Endothelial cell (in vitro differentiated cells): ENCODE results near the gene TLX2. TPM values are rescaled to one million over a fixed set of nuclear protein-coding genes. Genes with fewer than 3 reads are reported as not detected.
A peak's percentile ranks its signal among the peaks of the same experiment; 100 is the strongest.

Source experiments
- DNase-seq: peaks from one replicate; pipeline ENCODE4 v3.0.0; 2021; ENCODE audit warnings: low spot score
- H3K27ac Mint-ChIP-seq: one replicate; pipeline ENCODE4 v1.8.0; 2021; ENCODE audit warnings: mixed read lengths, inconsistent platforms; ENCODE audit not compliant: unreplicated experiment
- H3K27me3 Mint-ChIP-seq: one replicate; pipeline ENCODE4 v1.8.0; 2021; ENCODE audit warnings: mild to moderate bottlenecking, moderate library complexity, mixed read lengths, inconsistent platforms; ENCODE audit not compliant: unreplicated experiment
- H3K36me3 Mint-ChIP-seq: one replicate; pipeline ENCODE4 v1.8.0; 2021; ENCODE audit warnings: mild to moderate bottlenecking, low read depth, mixed read lengths, inconsistent platforms; ENCODE audit not compliant: unreplicated experiment
- H3K4me1 Mint-ChIP-seq: one replicate; pipeline ENCODE4 v1.8.0; 2021; ENCODE audit warnings: mild to moderate bottlenecking, mixed read lengths, inconsistent platforms; ENCODE audit not compliant: unreplicated experiment
- H3K4me3 Mint-ChIP-seq: one replicate; pipeline ENCODE4 v1.8.0; 2021; ENCODE audit warnings: mild to moderate bottlenecking, mixed read lengths, inconsistent platforms; ENCODE audit not compliant: unreplicated experiment
- H3K9me3 Mint-ChIP-seq: one replicate; pipeline ENCODE4 v1.8.0; 2021; ENCODE audit warnings: mixed read lengths, inconsistent platforms; ENCODE audit not compliant: unreplicated experiment
- CTCF ChIP-seq: fragments of 200-600 bp; sonication (generic); IDR thresholded peaks from one replicate; pipeline ENCODE4 v1.5.0; 2021; ENCODE audit warnings: antibody characterized with exemption; ENCODE audit not compliant: unreplicated experiment
- total RNA-seq: library from RNA; stranded (reverse); fragmentation: NEBNext Ultra II Directional; extraction: Animal tissue kit (Norgen Biotek cat#: 25700); gene quantifications from one replicate; pipeline ENCODE4 v1.2.1, GENCODE V29; 2021; ENCODE audit not compliant: unreplicated experiment

Gene TLX2
- total RNA-seq, 1 donor from 2014 or later, result not detected

- Mint-ChIP-seq H3K4me3 (peak overlapping the region; percentile 77), H3K9me3 (no peaks in the 10 kb centered on the region), H3K36me3 (peaks cover 11% of the 10 kb centered on the region), H3K4me1 (peaks cover 13% of the 10 kb centered on the region), H3K27me3 (peaks cover 36% of the 10 kb centered on the region), H3K27ac (no peak overlapping the region)
- TF ChIP-seq CTCF, result no peak
- no peak for DNase-seq
Measured at GRCh38 chr2:74497777-74498499, 16.3 kb upstream of the TLX2 start.

- no peak for TF ChIP-seq CTCF
- H3K4me1 Mint-ChIP-seq, result peaks cover 13% of the 10 kb centered on the region
- H3K27me3 Mint-ChIP-seq, result peaks cover 35% of the 10 kb centered on the region
- H3K27ac Mint-ChIP-seq, result no peak overlapping the region
- H3K36me3 Mint-ChIP-seq, result peaks cover 7% of the 10 kb centered on the region
- no peaks in the 10 kb centered on the region for H3K9me3 Mint-ChIP-seq
- no peak for DNase-seq
- H3K4me3 Mint-ChIP-seq, result peak overlapping the region; percentile 78
Measured at GRCh38 chr2:74498500-74499266, 15.6 kb upstream of the TLX2 start.

GRCh38 chr2:74499267-74499939 is 14.8 kb upstream of the TLX2 start, which contains the start of gene LBX2:
LBX2 (minus strand) TSS chr2:74499603; CDS start chr2:74499537, 66 bp downstream.
- no peak for DNase-seq
- peaks cover 41% of the 10 kb centered on the region for H3K27me3 Mint-ChIP-seq
- H3K36me3 Mint-ChIP-seq, result no peaks in the 10 kb centered on the region
- no peak within 1 kb of the TSS for H3K27ac Mint-ChIP-seq
- no peaks in the 10 kb centered on the region for H3K9me3 Mint-ChIP-seq
- TF ChIP-seq CTCF, result no peak
- H3K4me3 Mint-ChIP-seq, result peak within 1 kb of the TSS; percentile 78
- H3K4me1 Mint-ChIP-seq, result peaks cover 13% of the 10 kb centered on the region

- Mint-ChIP-seq H3K9me3 (no peaks in the 10 kb centered on the region), H3K4me1 (peaks cover 13% of the 10 kb centered on the region), H3K36me3 (peaks cover 5% of the 10 kb centered on the region), H3K4me3 (no peak overlapping the region), H3K27me3 (peaks cover 45% of the 10 kb centered on the region), H3K27ac (no peak overlapping the region)
- no peak for TF ChIP-seq CTCF
- no peak for DNase-seq
Measured at GRCh38 chr2:74499940-74500577, 14.2 kb upstream of the TLX2 start.
